Lung (tissue), 12 donors: ENCODE data around the gene SCN4A. TPM values are rescaled to one million over a fixed set of nuclear protein-coding genes. Genes with fewer than 3 reads are reported as not detected.

ENCODE experiments used
- ATAC-seq: fragments of 200-7000 bp; cut with Tn5 transposase; one replicate; pipeline ENCODE4 v1.9.1; 2020; ENCODE audit warnings: moderate number of reproducible peaks; ENCODE audit not compliant: insufficient read depth, low FRiP score
- DNase-seq, 3 donors: peaks; one replicate each; pipeline ENCODE4 v3.0.0-alpha.2; 2013 to 2017
- H3K27ac ChIP-seq, 2 donors: one replicate each; pipeline ENCODE4 v1.5.1; 2013; ENCODE audit warnings: mild to moderate bottlenecking in 2 of 2, moderate library complexity in 2 of 2, control low read depth in 1 of 2, inconsistent platforms in 1 of 2, low read depth in 1 of 2, low read length in 1 of 2
- H3K27me3 ChIP-seq, 3 donors: one replicate each; pipeline ENCODE4 v1.5.1; 2013; ENCODE audit warnings: low read length in 2 of 3; ENCODE audit not compliant: control insufficient read depth in 3 of 3, insufficient read depth in 3 of 3
- H3K36me3 ChIP-seq, 4 donors: one replicate each; pipeline ENCODE4 v1.5.1; 2013; ENCODE audit warnings: low read length in 4 of 4, mild to moderate bottlenecking in 1 of 4, moderate library complexity in 1 of 4; ENCODE audit not compliant: control insufficient read depth in 4 of 4, insufficient read depth in 4 of 4
- H3K4me1 ChIP-seq, 5 donors: one replicate each; pipeline ENCODE4 v1.5.1; 2013; ENCODE audit warnings: low read length in 5 of 5, mild to moderate bottlenecking in 2 of 5, moderate library complexity in 1 of 5; ENCODE audit not compliant: control insufficient read depth in 5 of 5, insufficient read depth in 5 of 5
- H3K4me3 ChIP-seq: one replicate; pipeline ENCODE4 v1.5.1; 2013; ENCODE audit warnings: mild to moderate bottlenecking, control low read depth, moderate library complexity
- H3K9ac ChIP-seq, 2 donors: one replicate each; pipeline ENCODE4 v1.5.1; 2013; ENCODE audit warnings: low read length in 2 of 2, control low read depth in 1 of 2; ENCODE audit not compliant: insufficient read depth in 1 of 2
- H3K9me3 ChIP-seq, 4 donors: one replicate each; pipeline ENCODE4 v1.5.1; 2013; ENCODE audit warnings: low read length in 3 of 4, mild to moderate bottlenecking in 1 of 4, moderate library complexity in 1 of 4; ENCODE audit not compliant: control insufficient read depth in 4 of 4, insufficient read depth in 3 of 4
- CTCF ChIP-seq: IDR thresholded peaks from 2 replicates; pipeline ENCODE4 v1.5.1; 2012; ENCODE audit warnings: mild to moderate bottlenecking; ENCODE audit errors: control extremely low read depth, extremely low read depth
- WGBS, 2 donors: extraction: QIAGEN DNeasy Blood & Tissue Kit; methylation state at CpG; one replicate each; pipeline ENCODE4 v1.1.7; 2013; 5-methylcytosine and 5-hydroxymethylcytosine counted together
- polyA plus RNA-seq, 2 donors: library from polyadenylated mRNA; stranded (reverse); fragments of 200-250 nt; gene quantifications; one replicate each; pipeline ENCODE4 v1.2.1, GENCODE V29; 2013
- total RNA-seq, 2 donors: library from RNA; depleted of rRNA in 1 of 2; stranded (reverse); fragments of >200 nt in 1 of 2; gene quantifications; one replicate each; pipeline ENCODE4 v1.2.1, GENCODE V29; 2014 to 2021
- donor health status: control.
- donor health status: control.
- donor health status: Bipolar disorder and iron deficiency.
- donor health status: healthy.
- donor health status: DM: yes; HTN: yes; CAD: no.

SCN4A gene
- total and polyA plus RNA-seq, 4 donors: 0.11 to 0.49 (median 0.22) TPM

DNA sequence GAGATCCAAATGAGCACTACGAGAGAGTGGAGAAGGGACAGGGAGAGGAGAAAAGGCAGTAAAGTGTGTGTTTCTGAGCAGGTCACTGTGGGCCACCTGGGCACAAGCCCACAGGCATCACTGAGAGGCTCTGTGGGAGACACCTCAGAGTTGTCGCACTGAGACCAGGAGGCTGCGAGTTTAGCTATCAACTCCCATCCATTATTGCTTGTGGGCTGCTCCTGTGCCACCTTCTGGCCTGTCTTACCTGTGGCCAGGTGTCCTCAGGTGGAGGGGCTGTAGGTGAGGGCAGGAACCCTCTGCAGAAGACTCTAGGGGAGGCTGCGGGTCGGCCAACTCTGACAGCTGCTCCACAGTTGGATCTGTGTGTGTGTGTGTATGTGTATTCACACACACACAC lies 22.9 kb upstream of the SCN4A start:
- no peak for DNase-seq
- WGBS, 2 donors: 92 to 97% methylated on average over 5 of the region's 5 CpGs
- no peaks in the 10 kb centered on the region for H3K9me3 ChIP-seq
- TF ChIP-seq CTCF: no peak
- peaks cover 0 to 22% (median 13%) of the 10 kb centered on the region in 5 donors for H3K4me1 ChIP-seq
- H3K9ac ChIP-seq: no peak overlapping the region
- no peak overlapping the region for H3K4me3 ChIP-seq
- H3K27me3 ChIP-seq: peaks cover 0 to 4% (median 0%) of the 10 kb centered on the region in 3 donors
- H3K36me3 ChIP-seq: no peaks in the 10 kb centered on the region
- ATAC-seq: no peak
- no peak overlapping the region for H3K27ac ChIP-seq

DNA sequence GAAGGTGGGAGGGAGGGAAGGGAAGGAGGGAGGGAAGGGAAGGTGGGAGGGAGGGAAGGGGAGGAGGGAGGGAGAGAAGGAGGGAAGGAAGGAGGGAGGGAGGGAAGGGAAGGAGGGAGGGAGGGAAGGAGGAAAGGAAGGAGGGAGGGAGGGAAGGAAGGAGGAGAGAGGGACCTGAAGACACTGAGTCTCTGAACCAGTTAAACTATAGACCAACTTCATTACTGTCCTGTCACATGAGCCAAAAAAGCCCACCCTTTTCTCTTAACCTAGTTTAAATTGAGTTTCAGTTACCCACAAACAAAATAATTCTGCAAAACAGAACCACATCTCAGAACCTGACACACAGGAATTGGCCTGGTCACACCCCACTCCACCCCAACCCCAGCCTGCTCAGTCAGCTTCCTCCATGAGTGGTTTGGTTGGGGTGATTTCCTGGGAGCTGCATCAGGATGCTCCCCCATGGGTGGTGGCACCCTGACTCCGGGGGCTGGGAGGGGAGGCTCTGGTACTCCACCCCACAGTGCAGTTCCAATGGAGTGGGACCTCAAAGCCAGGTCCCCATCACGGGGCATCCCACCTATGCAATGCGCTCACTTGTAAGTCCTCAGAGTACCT lies 20.8 kb upstream of the SCN4A start:
- no peak for ATAC-seq

GRCh38 chr17:63991611-63992010 lies 18.9 kb upstream of the SCN4A start:
- no peak for TF ChIP-seq CTCF
- 83 to 90% methylated on average over 11 of the region's 11 CpGs for WGBS, 2 donors
- Histone ChIP-seq H3K27ac (no peak overlapping the region), H3K9ac (no peak overlapping the region), H3K36me3 (no peaks in the 10 kb centered on the region), H3K9me3 (no peaks in the 10 kb centered on the region), H3K27me3 (peaks cover 0 to 4% (median 0%) of the 10 kb centered on the region in 3 donors), H3K4me3 (no peak overlapping the region), H3K4me1 (peaks cover 0 to 35% (median 10%) of the 10 kb centered on the region in 5 donors)
- DNase-seq: no peak
- no peak for ATAC-seq

More for the DNA sequence above, 20.8 kb upstream of the SCN4A start:
- no peak for TF ChIP-seq CTCF
- DNase-seq: no peak
- Histone ChIP-seq H3K9me3 (no peaks in the 10 kb centered on the region), H3K4me3 (no peak overlapping the region), H3K36me3 (no peaks in the 10 kb centered on the region), H3K9ac (no peak overlapping the region), H3K4me1 (peaks cover 0 to 30% (median 13%) of the 10 kb centered on the region in 5 donors), H3K27ac (no peak overlapping the region), H3K27me3 (peaks cover 0 to 4% (median 0%) of the 10 kb centered on the region in 3 donors)
- 85 to 96% methylated on average over 3 of the region's 3 CpGs for WGBS, 2 donors
